ENCODE measurements around the gene PAM.

PAM gene

GRCh38 chr5:102858808-102859207, 103.7 kb downstream of the PAM start:
- H3K4me3 ChIP-seq (replicated peaks; ENCODE audit: low read depth, low read length) = no peak overlapping the region
- no peak for TF ChIP-seq CTCF (IDR thresholded peaks at IDR 0.05; ENCODE audit: low read length, missing control alignments)
- peak; percentile 48 for DNase-seq (ENCODE audit: low read depth)

- TF ChIP-seq CTCF (IDR thresholded peaks at IDR 0.05; ENCODE audit: low read length, missing control alignments) = no peak
- DNase-seq (ENCODE audit: low read depth) = no peak
- H3K4me3 ChIP-seq (replicated peaks; ENCODE audit: low read depth, low read length) = no peak overlapping the region
These were observed 104.9 kb downstream of the PAM start for GRCh38 chr5:102860035-102860434.

- TF ChIP-seq CTCF (IDR thresholded peaks at IDR 0.05; ENCODE audit: low read length, missing control alignments) = no peak
- no peak overlapping the region for H3K4me3 ChIP-seq (replicated peaks; ENCODE audit: low read depth, low read length)
- no peak for DNase-seq (ENCODE audit: low read depth)
These were observed 108.0 kb downstream of the PAM start for GRCh38 chr5:102863058-102863457.

GRCh38 chr5:102863764-102864560, 108.9 kb downstream of the PAM start:
- no peak overlapping the region for H3K4me3 ChIP-seq (replicated peaks; ENCODE audit: low read depth, low read length)
- no peak for DNase-seq (ENCODE audit: low read depth)
- TF ChIP-seq CTCF (IDR thresholded peaks at IDR 0.05; ENCODE audit: low read length, missing control alignments) = no peak

GRCh38 chr5:102865171-102865509, 110.0 kb downstream of the PAM start:
- DNase-seq (ENCODE audit: low read depth) = peak; percentile 60
- H3K4me3 ChIP-seq (replicated peaks; ENCODE audit: low read depth, low read length) = peak overlapping the region; percentile 67
- no peak for TF ChIP-seq CTCF (IDR thresholded peaks at IDR 0.05; ENCODE audit: low read length, missing control alignments)

- TF ChIP-seq CTCF (IDR thresholded peaks at IDR 0.05; ENCODE audit: low read length, missing control alignments) = no peak
- H3K4me3 ChIP-seq (replicated peaks; ENCODE audit: low read depth, low read length) = peak overlapping the region; percentile 67
- peak; percentile 91 for DNase-seq (ENCODE audit: low read depth)
These were observed 110.6 kb downstream of the PAM start for GRCh38 chr5:102865510-102866236.

Data from fibroblast of pulmonary artery (primary cell).